RWPE2 (cell line): ENCODE data around the gene KLHL29.

Source experiments
- ATAC-seq: fragments of 200-7000 bp; cut with Tn5 transposase; 3 replicates; pipeline ENCODE4 v1.9.1; 2021; ENCODE audit warnings: low read depth
- DNase-seq: peaks from one replicate; pipeline ENCODE4 v3.0.0-alpha.2; 2020; ENCODE audit warnings: low spot score
- H3K27ac ChIP-seq: fragments of 450-650 bp; 2 replicates; pipeline ENCODE4 v1.5.1; 2017; ENCODE audit warnings: mild to moderate bottlenecking; ENCODE audit not compliant: poor library complexity, severe bottlenecking
- H3K27me3 ChIP-seq: fragments of 250-450 bp; sonication (Bioruptor Pico); 2 replicates; pipeline ENCODE4 v1.5.1; 2021; ENCODE audit warnings: mild to moderate bottlenecking, moderate library complexity; ENCODE audit not compliant: insufficient read depth, poor library complexity, severe bottlenecking
- H3K36me3 ChIP-seq: fragments of 250-450 bp; sonication (Bioruptor Pico); 2 replicates; pipeline ENCODE4 v1.5.1; 2020; ENCODE audit warnings: low read depth, mild to moderate bottlenecking, moderate library complexity
- H3K4me1 ChIP-seq: fragments of 250-450 bp; sonication (Bioruptor Pico); 2 replicates; pipeline ENCODE4 v1.5.1; 2021; ENCODE audit warnings: mild to moderate bottlenecking, moderate library complexity; ENCODE audit not compliant: insufficient read depth, poor library complexity, severe bottlenecking
- H3K4me3 ChIP-seq: fragments of 250-450 bp; sonication (Bioruptor Pico); 2 replicates; pipeline ENCODE4 v1.5.1; 2021; ENCODE audit warnings: mild to moderate bottlenecking, moderate library complexity; ENCODE audit not compliant: severe bottlenecking
- H3K9me3 ChIP-seq: fragments of 250-450 bp; sonication (Bioruptor Pico); 2 replicates; pipeline ENCODE4 v1.5.1; 2021; ENCODE audit warnings: mild to moderate bottlenecking, moderate library complexity; ENCODE audit not compliant: severe bottlenecking
- TF ChIP-seq, protein P1 (sequence below): fragments of 450-650 bp; IDR thresholded peaks from one replicate; pipeline ENCODE4 v1.5.1; 2017; ENCODE audit warnings: mild to moderate bottlenecking, moderate library complexity; ENCODE audit not compliant: poor library complexity, severe bottlenecking

Gene KLHL29

GRCh38 chr2:23497063-23497462 lies 112.1 kb downstream of the KLHL29 start:
- ATAC-seq (no peak), DNase-seq (no peak)
- H3K9me3 ChIP-seq = no peaks in the 10 kb centered on the region
- H3K27ac ChIP-seq = no peak overlapping the region
- TF ChIP-seq, protein P1, sequence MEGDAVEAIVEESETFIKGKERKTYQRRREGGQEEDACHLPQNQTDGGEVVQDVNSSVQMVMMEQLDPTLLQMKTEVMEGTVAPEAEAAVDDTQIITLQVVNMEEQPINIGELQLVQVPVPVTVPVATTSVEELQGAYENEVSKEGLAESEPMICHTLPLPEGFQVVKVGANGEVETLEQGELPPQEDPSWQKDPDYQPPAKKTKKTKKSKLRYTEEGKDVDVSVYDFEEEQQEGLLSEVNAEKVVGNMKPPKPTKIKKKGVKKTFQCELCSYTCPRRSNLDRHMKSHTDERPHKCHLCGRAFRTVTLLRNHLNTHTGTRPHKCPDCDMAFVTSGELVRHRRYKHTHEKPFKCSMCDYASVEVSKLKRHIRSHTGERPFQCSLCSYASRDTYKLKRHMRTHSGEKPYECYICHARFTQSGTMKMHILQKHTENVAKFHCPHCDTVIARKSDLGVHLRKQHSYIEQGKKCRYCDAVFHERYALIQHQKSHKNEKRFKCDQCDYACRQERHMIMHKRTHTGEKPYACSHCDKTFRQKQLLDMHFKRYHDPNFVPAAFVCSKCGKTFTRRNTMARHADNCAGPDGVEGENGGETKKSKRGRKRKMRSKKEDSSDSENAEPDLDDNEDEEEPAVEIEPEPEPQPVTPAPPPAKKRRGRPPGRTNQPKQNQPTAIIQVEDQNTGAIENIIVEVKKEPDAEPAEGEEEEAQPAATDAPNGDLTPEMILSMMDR = no peak
- H3K27me3 ChIP-seq = no peaks in the 10 kb centered on the region
- no peak overlapping the region for H3K4me3 ChIP-seq
- peaks cover 12% of the 10 kb centered on the region for H3K4me1 ChIP-seq
- no peaks in the 10 kb centered on the region for H3K36me3 ChIP-seq

DNA sequence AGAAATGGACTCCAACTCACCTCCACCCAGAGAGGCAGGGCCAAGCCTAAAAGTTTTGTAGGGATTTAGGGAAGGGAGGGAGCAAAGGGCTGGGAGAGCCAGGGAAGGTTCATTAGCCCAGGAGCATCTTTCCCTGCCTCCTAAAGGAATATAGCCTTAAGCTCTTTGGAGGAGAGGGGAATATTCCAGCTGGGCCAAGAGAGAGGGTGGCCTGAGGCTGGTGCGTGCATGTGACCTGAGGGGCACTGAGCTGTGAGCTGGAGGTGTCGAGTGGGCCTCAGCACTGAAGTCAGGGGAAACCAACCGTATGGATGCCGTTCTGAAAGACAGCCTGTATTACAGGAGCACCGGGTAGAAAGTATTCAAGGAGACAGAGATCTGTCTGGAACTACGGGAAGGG lies 112.6 kb downstream of the KLHL29 start:
- Histone ChIP-seq H3K27ac (no peak overlapping the region), H3K27me3 (no peaks in the 10 kb centered on the region), H3K36me3 (no peaks in the 10 kb centered on the region), H3K4me1 (peaks cover 11% of the 10 kb centered on the region), H3K4me3 (no peak overlapping the region), H3K9me3 (no peaks in the 10 kb centered on the region)
- TF ChIP-seq, protein P1 = no peak
- no peak for DNase-seq
- no peak for ATAC-seq

DNA sequence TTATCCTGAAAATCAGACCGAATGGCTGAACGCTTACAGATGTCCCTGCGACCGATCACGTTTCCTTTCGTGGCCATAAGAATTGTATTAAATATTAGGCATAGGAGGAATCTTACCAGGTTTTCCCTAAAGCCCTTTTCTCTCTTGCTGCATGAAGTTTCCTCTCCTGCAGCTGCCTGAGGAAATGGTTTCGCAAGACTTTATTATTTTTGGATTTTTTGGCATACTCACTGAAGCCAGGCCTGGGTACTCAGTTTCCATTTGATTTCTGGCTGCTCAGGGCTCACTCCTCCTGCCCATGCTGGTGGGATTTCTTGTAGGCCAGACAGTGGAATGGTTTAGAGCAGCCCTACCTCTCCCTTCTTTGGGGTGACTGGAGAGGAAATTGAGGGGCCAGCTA lies 114.0 kb downstream of the KLHL29 start:
- TF ChIP-seq, protein P1 = no peak
- no peak for DNase-seq
- no peaks in the 10 kb centered on the region for H3K27me3 ChIP-seq
- H3K4me1 ChIP-seq = peaks cover 4% of the 10 kb centered on the region
- H3K36me3 ChIP-seq = no peaks in the 10 kb centered on the region
- no peak overlapping the region for H3K27ac ChIP-seq
- no peaks in the 10 kb centered on the region for H3K9me3 ChIP-seq
- no peak for ATAC-seq
- H3K4me3 ChIP-seq = no peak overlapping the region

DNA sequence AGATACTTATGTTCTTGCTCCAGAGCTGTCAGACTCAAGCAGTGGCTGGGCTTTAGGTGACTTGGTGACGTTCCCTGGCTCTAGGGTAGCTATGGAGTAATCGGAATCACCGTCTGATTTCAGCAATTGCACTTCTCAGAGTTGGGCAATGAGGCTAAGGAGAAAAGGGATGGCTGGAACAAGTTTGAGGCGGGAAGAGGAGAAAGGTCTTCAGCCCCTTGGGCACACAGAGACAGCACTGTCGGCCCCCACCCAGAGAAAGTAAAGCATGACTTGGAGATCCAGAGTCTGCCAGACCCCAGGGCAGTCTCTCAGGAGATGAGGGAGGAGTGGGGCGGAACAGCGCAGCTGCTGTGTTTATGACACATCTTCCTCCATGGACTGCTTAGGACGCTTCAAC lies 114.5 kb downstream of the KLHL29 start:
- TF ChIP-seq, protein P1 = no peak
- Histone ChIP-seq H3K36me3 (no peaks in the 10 kb centered on the region), H3K27ac (no peak overlapping the region), H3K9me3 (no peaks in the 10 kb centered on the region), H3K4me1 (peaks cover 4% of the 10 kb centered on the region), H3K4me3 (no peak overlapping the region), H3K27me3 (no peaks in the 10 kb centered on the region)
- ATAC-seq = no peak
- DNase-seq = no peak

GRCh38 chr2:23500836-23501235 lies 115.9 kb downstream of the KLHL29 start:
- ATAC-seq (no peak), DNase-seq (no peak)
- Histone ChIP-seq H3K9me3 (no peaks in the 10 kb centered on the region), H3K27me3 (no peaks in the 10 kb centered on the region), H3K27ac (no peak overlapping the region), H3K4me1 (peaks cover 6% of the 10 kb centered on the region), H3K4me3 (no peak overlapping the region), H3K36me3 (no peaks in the 10 kb centered on the region)
- TF ChIP-seq, protein P1 = no peak
